ENCODE data around the gene ACTR3C. TPM values are rescaled to one million over a fixed set of nuclear protein-coding genes. Genes with fewer than 3 reads are reported as not detected.
"Not testable (repeated sequence)": the region's sequence is repeated elsewhere in the genome, so short reads cannot be mapped to it uniquely, and the experiment has no call there.

Gene ACTR3C
- total RNA-seq, 2 donors from 2014 or later = 2.9 to 12.6 TPM

GRCh38 chr7:150324373-150324961 is 1.1 kb upstream of the ACTR3C start:
- Mint-ChIP-seq H3K9me3 (no peaks in the 10 kb centered on the region), H3K27ac (peak overlapping the region; percentile 99), H3K36me3 (peaks cover 6% of the 10 kb centered on the region), H3K4me3 (peak overlapping the region; percentile 97), H3K4me1 (ENCODE audit: low read depth in 2 of 2) (peaks cover 41% of the 10 kb centered on the region in 2 donors), H3K27me3 (no peaks in the 10 kb centered on the region)
- DNase-seq (ENCODE audit: low spot score) = no peak
- ATAC-seq = no peak

GRCh38 chr7:150323682-150324372 is 482 bp upstream of the ACTR3C start:
- DNase-seq (ENCODE audit: low spot score) (no peak), ATAC-seq (peak; percentile 10 to 24)
- Mint-ChIP-seq H3K36me3 (peaks cover 6% of the 10 kb centered on the region), H3K4me1 (ENCODE audit: low read depth in 2 of 2) (peaks cover 41% of the 10 kb centered on the region in 2 donors), H3K4me3 (peak overlapping the region; percentile 97), H3K9me3 (no peaks in the 10 kb centered on the region), H3K27ac (peak overlapping the region; percentile 99), H3K27me3 (no peaks in the 10 kb centered on the region)

GRCh38 chr7:150322114-150322832 is 1.1 kb downstream of the ACTR3C start:
- H3K9me3 Mint-ChIP-seq = no peaks in the 10 kb centered on the region
- peak; percentile 58 to 59 for ATAC-seq
- H3K4me1 Mint-ChIP-seq (ENCODE audit: low read depth in 2 of 2) = peaks cover 41% of the 10 kb centered on the region in 2 donors
- H3K4me3 Mint-ChIP-seq = peak overlapping the region; percentile 97
- H3K27ac Mint-ChIP-seq = peak overlapping the region; percentile 99
- DNase-seq (ENCODE audit: low spot score) = no peak
- H3K27me3 Mint-ChIP-seq = no peaks in the 10 kb centered on the region
- no peaks in the 10 kb centered on the region for H3K36me3 Mint-ChIP-seq

GRCh38 chr7:150321788-150322113 is 1.6 kb downstream of the ACTR3C start:
- DNase-seq (ENCODE audit: low spot score) (no peak), ATAC-seq (no peak)
- H3K4me1 Mint-ChIP-seq (ENCODE audit: low read depth in 2 of 2) = peaks cover 41% of the 10 kb centered on the region in 2 donors
- peak overlapping the region; percentile 97 for H3K4me3 Mint-ChIP-seq
- H3K27me3 Mint-ChIP-seq = no peaks in the 10 kb centered on the region
- H3K36me3 Mint-ChIP-seq = no peaks in the 10 kb centered on the region
- no peaks in the 10 kb centered on the region for H3K9me3 Mint-ChIP-seq
- peak overlapping the region; percentile 99 for H3K27ac Mint-ChIP-seq

GRCh38 chr7:150317748-150318444 is 5.4 kb downstream of the ACTR3C start:
- DNase-seq (ENCODE audit: low spot score) = no peak
- Mint-ChIP-seq H3K4me3 (no peak overlapping the region), H3K4me1 (ENCODE audit: low read depth in 2 of 2) (peaks cover 17 to 21% of the 10 kb centered on the region in 2 donors), H3K36me3 (no peaks in the 10 kb centered on the region), H3K9me3 (no peaks in the 10 kb centered on the region), H3K27ac (no peak overlapping the region), H3K27me3 (no peaks in the 10 kb centered on the region)
- no peak for ATAC-seq

GRCh38 chr7:150316987-150317386 is 6.4 kb downstream of the ACTR3C start:
- H3K36me3 Mint-ChIP-seq; ATAC-seq; H3K27me3 Mint-ChIP-seq; H3K4me3 Mint-ChIP-seq; H3K9me3 Mint-ChIP-seq; H3K27ac Mint-ChIP-seq; DNase-seq (ENCODE audit: low spot score): not testable (repeated sequence)
- H3K4me1 Mint-ChIP-seq (ENCODE audit: low read depth in 2 of 2) = peaks cover 9 to 12% of the 10 kb centered on the region in 2 donors

GRCh38 chr7:150314639-150315239 is 8.6 kb downstream of the ACTR3C start:
- Mint-ChIP-seq H3K4me1 (ENCODE audit: low read depth in 2 of 2) (no peaks in the 10 kb centered on the region), H3K4me3 (no peak overlapping the region), H3K27ac (no peak overlapping the region), H3K9me3 (no peaks in the 10 kb centered on the region), H3K36me3 (no peaks in the 10 kb centered on the region), H3K27me3 (no peaks in the 10 kb centered on the region)
- ATAC-seq (no peak), DNase-seq (ENCODE audit: low spot score) (no peak)

- H3K4me3 Mint-ChIP-seq = no peak overlapping the region
- H3K27ac Mint-ChIP-seq = no peak overlapping the region
- H3K9me3 Mint-ChIP-seq = no peaks in the 10 kb centered on the region
- no peaks in the 10 kb centered on the region for H3K27me3 Mint-ChIP-seq
- DNase-seq (ENCODE audit: low spot score) (no peak), ATAC-seq (no peak)
- no peaks in the 10 kb centered on the region for H3K36me3 Mint-ChIP-seq
- H3K4me1 Mint-ChIP-seq (ENCODE audit: low read depth in 2 of 2) = no peaks in the 10 kb centered on the region
Observed at GRCh38 chr7:150313870-150314269, 9.5 kb downstream of the ACTR3C start.

GRCh38 chr7:150313367-150313809 is 10.0 kb downstream of the ACTR3C start:
- DNase-seq (ENCODE audit: low spot score) (no peak), ATAC-seq (no peak)
- Mint-ChIP-seq H3K27me3 (no peaks in the 10 kb centered on the region), H3K4me1 (ENCODE audit: low read depth in 2 of 2) (no peaks in the 10 kb centered on the region), H3K4me3 (no peak overlapping the region), H3K27ac (no peak overlapping the region), H3K36me3 (no peaks in the 10 kb centered on the region), H3K9me3 (no peaks in the 10 kb centered on the region)

GRCh38 chr7:150312649-150313366 is 10.5 kb downstream of the ACTR3C start:
- not testable (repeated sequence) for H3K9me3 Mint-ChIP-seq; ATAC-seq; H3K4me1 Mint-ChIP-seq (ENCODE audit: low read depth in 2 of 2); H3K27me3 Mint-ChIP-seq; H3K36me3 Mint-ChIP-seq; DNase-seq (ENCODE audit: low spot score); H3K4me3 Mint-ChIP-seq; H3K27ac Mint-ChIP-seq

GRCh38 chr7:150311711-150312110 is 11.6 kb downstream of the ACTR3C start:
- no peak overlapping the region for H3K4me3 Mint-ChIP-seq
- no peaks in the 10 kb centered on the region for H3K36me3 Mint-ChIP-seq
- ATAC-seq (no peak), DNase-seq (ENCODE audit: low spot score) (no peak)
- H3K27ac Mint-ChIP-seq = no peak overlapping the region
- no peaks in the 10 kb centered on the region for H3K27me3 Mint-ChIP-seq
- no peaks in the 10 kb centered on the region for H3K9me3 Mint-ChIP-seq
- no peaks in the 10 kb centered on the region for H3K4me1 Mint-ChIP-seq (ENCODE audit: low read depth in 2 of 2)

- Mint-ChIP-seq H3K9me3 (no peaks in the 10 kb centered on the region), H3K4me1 (ENCODE audit: low read depth in 2 of 2) (no peaks in the 10 kb centered on the region), H3K4me3 (no peak overlapping the region), H3K27me3 (no peaks in the 10 kb centered on the region), H3K27ac (no peak overlapping the region), H3K36me3 (no peaks in the 10 kb centered on the region)
- DNase-seq (ENCODE audit: low spot score) (no peak), ATAC-seq (no peak)
Observed at GRCh38 chr7:150311146-150311545, 12.2 kb downstream of the ACTR3C start.

- Mint-ChIP-seq H3K27ac (no peak overlapping the region), H3K9me3 (no peaks in the 10 kb centered on the region), H3K4me1 (ENCODE audit: low read depth in 2 of 2) (peaks cover 0 to 6% of the 10 kb centered on the region in 2 donors), H3K27me3 (no peaks in the 10 kb centered on the region), H3K4me3 (no peak overlapping the region), H3K36me3 (no peaks in the 10 kb centered on the region)
- DNase-seq (ENCODE audit: low spot score) = no peak
- ATAC-seq = no peak
Observed at GRCh38 chr7:150308575-150308974, 14.8 kb downstream of the ACTR3C start.
